Mucosa of descending colon (tissue), 3 donors: ENCODE measurements around the gene PDHX. TPM values are rescaled to one million over a fixed set of nuclear protein-coding genes. Genes with fewer than 3 reads are reported as not detected.

ENCODE experiments used
- ATAC-seq: fragments of 200-7000 bp; cut with Tn5 transposase; one replicate; pipeline ENCODE4 v1.9.1; 2020; ENCODE audit warnings: mild to moderate bottlenecking, moderate library complexity
- DNase-seq, 3 donors: peaks; one replicate each; pipeline ENCODE4 v3.0.0-alpha.2; 2020
- H3K36me3 ChIP-seq: fragments of 200-600 bp; one replicate; pipeline ENCODE4 v1.8.0; 2021; ENCODE audit warnings: low read depth, mild to moderate bottlenecking
- H3K4me1 ChIP-seq: fragments of 200-600 bp; one replicate; pipeline ENCODE4 v1.8.0; 2021; ENCODE audit warnings: low read depth, mild to moderate bottlenecking
- H3K4me3 ChIP-seq: fragments of 200-600 bp; one replicate; pipeline ENCODE4 v1.8.0; 2021; ENCODE audit warnings: mild to moderate bottlenecking
- H3K9me3 ChIP-seq: fragments of 200-600 bp; one replicate; pipeline ENCODE4 v1.8.0; 2021; ENCODE audit warnings: mild to moderate bottlenecking
- CTCF ChIP-seq: fragments of 200-600 bp; IDR thresholded peaks from one replicate; pipeline ENCODE4 v1.8.0; 2022; ENCODE audit warnings: antibody characterized with exemption, mild to moderate bottlenecking
- intact Hi-C, 2 donors: fragments of 100-400 bp; cut with DNase I in 1 of 2; cut with micrococcal nuclease in 1 of 2; formaldehyde crosslinking; loops; one replicate each; pipeline versions ENCODE4 v1.11.0 to v1.11.1; 2022; cut with DNase I, micrococcal nuclease
- total RNA-seq, 3 donors: library from RNA; stranded (reverse); fragmentation: NEBNext Ultra II Directional in 2 of 3; extraction: Animal tissue kit (Norgen Biotek cat#: 25700) in 2 of 3; gene quantifications; one replicate each; pipeline versions ENCODE4 v1.2.1 to v1.2.4, GENCODE V29; 2021 to 2023
- donor health status: DM: no; HTN: no; CAD: no; lungs with moderate emphysema.
- donor health status: DM: no; HTN: no; CAD: no.
- donor health status: DM: no; HTN: yes; CAD: no.

The PDHX gene
- total RNA-seq, 3 donors from 2014 or later = 39.4 to 44.3 (median 42.1) TPM

GRCh38 chr11:34905666-34906065 is 10.8 kb upstream of the PDHX start:
- H3K4me1 ChIP-seq = peaks cover 3% of the 10 kb centered on the region
- intact Hi-C loops = loop anchor here in 1 of 2 donors (10.0 kb wide), 1 partner anchor 321 kb away; no protein-coding TSS in a partner anchor
- no peak for DNase-seq
- H3K4me3 ChIP-seq = no peak overlapping the region
- TF ChIP-seq CTCF = no peak
- H3K36me3 ChIP-seq = no peaks in the 10 kb centered on the region
- no peak for ATAC-seq
- H3K9me3 ChIP-seq = peaks cover 11% of the 10 kb centered on the region

GRCh38 chr11:34907934-34908593 is 8.4 kb upstream of the PDHX start:
- ATAC-seq (no peak), DNase-seq (no peak)
- intact Hi-C loops = loop anchor here in 1 of 2 donors (10.0 kb wide), 1 partner anchor 323 kb away; no protein-coding TSS in a partner anchor
- H3K4me1 ChIP-seq = peaks cover 3% of the 10 kb centered on the region
- H3K9me3 ChIP-seq = no peaks in the 10 kb centered on the region
- no peaks in the 10 kb centered on the region for H3K36me3 ChIP-seq
- no peak overlapping the region for H3K4me3 ChIP-seq
- no peak for TF ChIP-seq CTCF

- H3K36me3 ChIP-seq = no peaks in the 10 kb centered on the region
- H3K4me3 ChIP-seq = no peak overlapping the region
- intact Hi-C loops = loop anchor here in 1 of 2 donors (10.0 kb wide), 1 partner anchor 325 kb away; no protein-coding TSS in a partner anchor
- H3K4me1 ChIP-seq = peaks cover 3% of the 10 kb centered on the region
- H3K9me3 ChIP-seq = no peaks in the 10 kb centered on the region
- TF ChIP-seq CTCF = no peak
- DNase-seq (no peak), ATAC-seq (no peak)
These were observed 7.0 kb upstream of the PDHX start for GRCh38 chr11:34909415-34909814.

GRCh38 chr11:34909955-34910354 is 6.5 kb upstream of the PDHX start:
- H3K4me1 ChIP-seq = peaks cover 6% of the 10 kb centered on the region
- intact Hi-C loops = loop anchor here in 1 of 2 donors (10.0 kb wide), 1 partner anchor 325 kb away; no protein-coding TSS in a partner anchor
- no peaks in the 10 kb centered on the region for H3K36me3 ChIP-seq
- H3K4me3 ChIP-seq = no peak overlapping the region
- no peak for TF ChIP-seq CTCF
- no peaks in the 10 kb centered on the region for H3K9me3 ChIP-seq
- ATAC-seq (peak; percentile 46), DNase-seq (no peak)

- no peak for ATAC-seq
- no peaks in the 10 kb centered on the region for H3K36me3 ChIP-seq
- DNase-seq = no peak
- H3K4me1 ChIP-seq = peaks cover 11% of the 10 kb centered on the region
- no peaks in the 10 kb centered on the region for H3K9me3 ChIP-seq
- H3K4me3 ChIP-seq = no peak overlapping the region
- TF ChIP-seq CTCF = no peak
- intact Hi-C loops = no loop called here
These were observed 5.6 kb upstream of the PDHX start for GRCh38 chr11:34910817-34911216.
